ENCODE data around the gene NODAL. TPM values are rescaled to one million over a fixed set of nuclear protein-coding genes. Genes with fewer than 3 reads are reported as not detected.

NODAL gene
- total and polyA plus RNA-seq, 4 donors: not detected

DNA sequence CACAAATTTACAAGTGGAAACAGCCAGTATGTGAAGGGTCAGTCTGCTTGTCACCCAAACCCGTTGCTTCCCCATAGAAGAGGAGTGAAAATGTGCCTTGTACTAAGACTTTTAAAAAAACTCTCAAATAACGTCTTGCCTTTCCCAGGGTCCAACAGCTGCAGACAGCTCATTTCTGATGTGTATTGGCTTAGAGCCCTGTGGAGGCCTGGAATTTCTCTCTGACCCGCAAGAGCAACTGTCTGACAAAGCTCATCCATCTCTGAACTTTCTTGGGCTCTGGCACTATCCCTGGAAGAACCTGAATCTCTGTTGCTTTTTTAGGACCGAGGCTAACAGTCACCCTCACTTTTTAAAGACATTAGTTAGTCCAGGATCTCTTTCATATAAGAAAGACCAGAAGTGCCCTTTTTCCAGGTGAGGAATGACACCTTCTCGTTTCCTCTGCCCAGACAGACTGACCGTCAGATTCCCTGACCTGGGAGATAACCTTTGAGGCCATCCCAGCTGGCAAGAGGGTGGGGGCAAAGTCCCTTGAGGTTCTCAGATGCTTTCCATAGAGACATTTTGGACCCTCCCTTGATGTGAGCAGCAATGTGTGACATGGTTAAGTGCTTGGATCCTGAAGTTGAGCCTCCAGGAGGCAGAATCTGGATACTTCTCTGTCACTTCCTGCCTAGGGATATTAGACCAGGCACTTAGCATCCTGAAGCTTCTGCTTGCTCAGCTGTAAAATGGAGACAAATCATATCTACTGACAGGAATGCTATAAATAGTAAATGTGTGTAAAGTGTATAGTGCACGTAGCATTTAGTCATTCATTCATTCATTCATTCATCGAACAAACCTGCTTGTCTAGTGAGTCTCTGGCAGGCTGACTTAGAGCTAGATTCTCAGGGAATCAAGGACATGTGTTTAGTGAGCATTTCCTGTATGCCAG lies 4.5 kb upstream of the NODAL start:
- Histone ChIP-seq H3K4me1 (ENCODE audit: control insufficient read depth in 5 of 5, insufficient read depth in 5 of 5, low read length in 5 of 5) (peaks cover 0 to 15% (median 5%) of the 10 kb centered on the region in 5 donors), H3K9me3 (ENCODE audit: control insufficient read depth in 4 of 4, insufficient read depth in 3 of 4, low read length in 3 of 4) (no peaks in the 10 kb centered on the region), H3K9ac (ENCODE audit: insufficient read depth in 1 of 2, low read length in 2 of 2) (peak overlapping the region in 1 of 2 donors; percentile 53), H3K27ac (ENCODE audit: low read depth in 1 of 2, low read length in 1 of 2) (no peak overlapping the region), H3K36me3 (ENCODE audit: control insufficient read depth in 4 of 4, insufficient read depth in 4 of 4, low read length in 4 of 4) (no peaks in the 10 kb centered on the region), H3K27me3 (ENCODE audit: control insufficient read depth in 3 of 3, insufficient read depth in 3 of 3, low read length in 2 of 3) (peaks cover 0 to 24% (median 17%) of the 10 kb centered on the region in 3 donors), H3K4me3 (no peak overlapping the region)
- TF ChIP-seq, protein P1, sequence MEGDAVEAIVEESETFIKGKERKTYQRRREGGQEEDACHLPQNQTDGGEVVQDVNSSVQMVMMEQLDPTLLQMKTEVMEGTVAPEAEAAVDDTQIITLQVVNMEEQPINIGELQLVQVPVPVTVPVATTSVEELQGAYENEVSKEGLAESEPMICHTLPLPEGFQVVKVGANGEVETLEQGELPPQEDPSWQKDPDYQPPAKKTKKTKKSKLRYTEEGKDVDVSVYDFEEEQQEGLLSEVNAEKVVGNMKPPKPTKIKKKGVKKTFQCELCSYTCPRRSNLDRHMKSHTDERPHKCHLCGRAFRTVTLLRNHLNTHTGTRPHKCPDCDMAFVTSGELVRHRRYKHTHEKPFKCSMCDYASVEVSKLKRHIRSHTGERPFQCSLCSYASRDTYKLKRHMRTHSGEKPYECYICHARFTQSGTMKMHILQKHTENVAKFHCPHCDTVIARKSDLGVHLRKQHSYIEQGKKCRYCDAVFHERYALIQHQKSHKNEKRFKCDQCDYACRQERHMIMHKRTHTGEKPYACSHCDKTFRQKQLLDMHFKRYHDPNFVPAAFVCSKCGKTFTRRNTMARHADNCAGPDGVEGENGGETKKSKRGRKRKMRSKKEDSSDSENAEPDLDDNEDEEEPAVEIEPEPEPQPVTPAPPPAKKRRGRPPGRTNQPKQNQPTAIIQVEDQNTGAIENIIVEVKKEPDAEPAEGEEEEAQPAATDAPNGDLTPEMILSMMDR (IDR thresholded peaks at IDR 0.05; ENCODE audit: control extremely low read depth, extremely low read depth): no peak
- 70 to 77% methylated on average over 8 of the region's 8 CpGs for WGBS, 2 donors
- ATAC-seq (ENCODE audit: insufficient read depth, low FRiP score): no peak
- DNase-seq: peak; percentile 82 to 94 (median 90)

GRCh38 chr10:70444744-70445143 lies 3.3 kb upstream of the NODAL start:
- Histone ChIP-seq H3K9me3 (ENCODE audit: control insufficient read depth in 4 of 4, insufficient read depth in 3 of 4, low read length in 3 of 4) (no peaks in the 10 kb centered on the region), H3K27ac (ENCODE audit: low read depth in 1 of 2, low read length in 1 of 2) (no peak overlapping the region), H3K27me3 (ENCODE audit: control insufficient read depth in 3 of 3, insufficient read depth in 3 of 3, low read length in 2 of 3) (peaks cover 0 to 35% (median 23%) of the 10 kb centered on the region in 3 donors), H3K4me1 (ENCODE audit: control insufficient read depth in 5 of 5, insufficient read depth in 5 of 5, low read length in 5 of 5) (peaks cover 0 to 26% (median 5%) of the 10 kb centered on the region in 5 donors), H3K36me3 (ENCODE audit: control insufficient read depth in 4 of 4, insufficient read depth in 4 of 4, low read length in 4 of 4) (no peaks in the 10 kb centered on the region), H3K9ac (ENCODE audit: insufficient read depth in 1 of 2, low read length in 2 of 2) (peak overlapping the region in 1 of 2 donors; percentile 9), H3K4me3 (no peak overlapping the region)
- TF ChIP-seq, protein P1 (IDR thresholded peaks at IDR 0.05; ENCODE audit: control extremely low read depth, extremely low read depth): no peak
- 93 to 94% methylated on average over 4 of the region's 4 CpGs for WGBS, 2 donors
- ATAC-seq (ENCODE audit: insufficient read depth, low FRiP score) (no peak), DNase-seq (no peak)

DNA sequence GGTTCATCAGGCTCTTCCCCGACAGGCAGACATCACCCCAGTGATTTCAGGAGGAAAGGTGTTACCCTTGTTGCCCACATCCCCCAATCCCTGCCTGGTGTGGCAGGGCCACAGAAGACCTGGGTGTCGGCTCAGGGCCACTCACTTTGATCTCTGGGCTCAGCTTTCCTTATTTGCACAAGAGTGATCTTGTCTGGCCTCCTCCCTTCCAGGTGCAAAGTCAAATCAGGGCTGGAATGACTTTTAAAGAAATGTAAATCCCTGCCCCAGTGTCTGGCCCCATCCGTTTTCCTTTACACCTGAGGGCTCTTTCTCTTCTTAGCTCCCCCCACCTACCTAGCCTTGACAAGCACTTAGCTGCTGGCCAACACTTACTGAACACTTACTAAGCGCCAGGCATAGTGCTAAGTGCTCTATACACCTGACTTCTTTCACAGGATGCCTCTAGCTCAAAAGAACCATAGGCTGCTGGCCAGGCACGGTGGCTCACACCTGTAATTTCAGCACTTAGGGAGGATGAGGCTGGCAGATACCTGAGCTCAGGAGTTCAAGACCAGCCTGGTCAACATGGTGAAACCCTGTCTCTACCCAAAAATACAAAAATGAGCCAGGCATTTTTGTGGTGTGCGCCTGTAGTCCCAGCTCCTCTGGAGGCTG lies 979 bp upstream of the NODAL start:
- Histone ChIP-seq H3K4me3 (no peak overlapping the region), H3K9me3 (ENCODE audit: control insufficient read depth in 4 of 4, insufficient read depth in 3 of 4, low read length in 3 of 4) (no peaks in the 10 kb centered on the region), H3K27me3 (ENCODE audit: control insufficient read depth in 3 of 3, insufficient read depth in 3 of 3, low read length in 2 of 3) (peaks cover 0 to 49% (median 35%) of the 10 kb centered on the region in 3 donors), H3K4me1 (ENCODE audit: control insufficient read depth in 5 of 5, insufficient read depth in 5 of 5, low read length in 5 of 5) (peaks cover 0 to 26% (median 5%) of the 10 kb centered on the region in 5 donors), H3K9ac (ENCODE audit: insufficient read depth in 1 of 2, low read length in 2 of 2) (no peak overlapping the region), H3K27ac (ENCODE audit: low read depth in 1 of 2, low read length in 1 of 2) (no peak overlapping the region), H3K36me3 (ENCODE audit: control insufficient read depth in 4 of 4, insufficient read depth in 4 of 4, low read length in 4 of 4) (no peaks in the 10 kb centered on the region)
- no peak for ATAC-seq (ENCODE audit: insufficient read depth, low FRiP score)
- TF ChIP-seq, protein P1 (IDR thresholded peaks at IDR 0.05; ENCODE audit: control extremely low read depth, extremely low read depth): no peak
- WGBS, 2 donors: 75 to 83% methylated on average over 6 of the region's 6 CpGs
- no peak for DNase-seq

All from lung (tissue), 12 donors.